Esophagus (tissue), 2 donors: Measurements from ENCODE around the gene GLT1D1. TPM values are rescaled to one million over a fixed set of nuclear protein-coding genes. Genes with fewer than 3 reads are reported as not detected.

ENCODE experiments used
- H3K27ac ChIP-seq, 2 donors: one replicate each; pipeline ENCODE4 v1.5.1; 2013; ENCODE audit warnings: low read depth in 2 of 2, mild to moderate bottlenecking in 2 of 2, inconsistent platforms in 1 of 2, low read length in 1 of 2, moderate library complexity in 1 of 2
- H3K27me3 ChIP-seq, 2 donors: one replicate each; pipeline ENCODE4 v1.6.1; 2013; ENCODE audit warnings: low read length in 2 of 2, control low read depth in 1 of 2, mild to moderate bottlenecking in 1 of 2; ENCODE audit not compliant: insufficient read depth in 2 of 2, control insufficient read depth in 1 of 2
- H3K36me3 ChIP-seq, 2 donors: one replicate each; pipeline ENCODE4 v1.6.1; 2013; ENCODE audit warnings: low read length in 1 of 2; ENCODE audit not compliant: control insufficient read depth in 2 of 2, insufficient read depth in 2 of 2
- H3K4me1 ChIP-seq, 2 donors: one replicate each; pipeline ENCODE4 v1.6.1; 2013; ENCODE audit warnings: low read length in 1 of 2; ENCODE audit not compliant: control insufficient read depth in 2 of 2, insufficient read depth in 2 of 2
- H3K4me3 ChIP-seq, 2 donors: one replicate each; pipeline ENCODE4 v1.5.1; 2013; ENCODE audit warnings: low read length in 2 of 2, mild to moderate bottlenecking in 2 of 2, low read depth in 1 of 2, moderate library complexity in 1 of 2
- H3K9me3 ChIP-seq, 2 donors: one replicate each; pipeline ENCODE4 v1.6.1; 2013; ENCODE audit warnings: mild to moderate bottlenecking in 2 of 2, low read depth in 1 of 2, low read length in 1 of 2, moderate library complexity in 1 of 2; ENCODE audit not compliant: control insufficient read depth in 2 of 2, insufficient read depth in 1 of 2
- WGBS, 2 donors: extraction: QIAGEN DNeasy Blood & Tissue Kit; methylation state at CpG; one replicate each; pipeline ENCODE4 v1.1.7; 2013; 5-methylcytosine and 5-hydroxymethylcytosine counted together
- polyA plus RNA-seq, 2 donors: library from polyadenylated mRNA; stranded (reverse); fragments of 200-250 nt; gene quantifications; one replicate each; pipeline ENCODE4 v1.2.3, GENCODE V29; 2013
- donor health status: healthy with polysubstance abuse.
- donor health status: Bipolar disorder and iron deficiency.

The GLT1D1 gene
- polyA plus RNA-seq, 2 donors, result 0.06 to 0.19 TPM

- Histone ChIP-seq H3K27me3 (no peaks in the 10 kb centered on the region), H3K27ac (no peak overlapping the region), H3K9me3 (peaks cover 0 to 3% of the 10 kb centered on the region in 2 donors), H3K4me3 (no peak overlapping the region), H3K36me3 (no peaks in the 10 kb centered on the region), H3K4me1 (no peaks in the 10 kb centered on the region)
- 53 to 67% methylated on average over 8 of the region's 8 CpGs for WGBS, 2 donors
Measured at GRCh38 chr12:129002427-129002826, 149.1 kb downstream of the GLT1D1 start.

DNA sequence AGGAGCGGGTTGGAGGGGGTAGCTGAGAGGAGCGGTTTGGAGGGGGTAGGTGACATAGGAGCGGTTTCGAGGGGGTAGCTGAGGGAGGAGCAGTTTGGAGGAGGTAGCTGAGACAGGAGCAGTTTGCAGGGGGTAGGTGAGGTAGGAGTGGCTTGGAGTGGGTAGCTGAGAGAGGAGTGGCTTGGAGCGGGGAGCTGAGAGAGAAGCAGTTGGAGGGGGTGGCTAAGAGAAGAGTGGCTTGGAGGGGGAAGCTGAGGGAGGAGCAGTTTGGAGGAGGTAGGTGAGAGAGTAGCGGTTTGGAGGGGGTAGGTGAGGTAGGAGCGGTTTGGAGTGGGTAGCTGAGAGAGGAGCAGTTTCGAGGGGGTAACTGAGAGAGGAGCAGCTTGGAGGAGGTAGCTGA lies 152.1 kb downstream of the GLT1D1 start:
- Histone ChIP-seq H3K9me3 (peaks cover 0 to 3% of the 10 kb centered on the region in 2 donors), H3K4me3 (no peak overlapping the region), H3K36me3 (no peaks in the 10 kb centered on the region), H3K4me1 (no peaks in the 10 kb centered on the region), H3K27me3 (no peaks in the 10 kb centered on the region), H3K27ac (no peak overlapping the region)
- 86 to 87% methylated on average over 7 to 8 of the region's 8 CpGs for WGBS, 2 donors

DNA sequence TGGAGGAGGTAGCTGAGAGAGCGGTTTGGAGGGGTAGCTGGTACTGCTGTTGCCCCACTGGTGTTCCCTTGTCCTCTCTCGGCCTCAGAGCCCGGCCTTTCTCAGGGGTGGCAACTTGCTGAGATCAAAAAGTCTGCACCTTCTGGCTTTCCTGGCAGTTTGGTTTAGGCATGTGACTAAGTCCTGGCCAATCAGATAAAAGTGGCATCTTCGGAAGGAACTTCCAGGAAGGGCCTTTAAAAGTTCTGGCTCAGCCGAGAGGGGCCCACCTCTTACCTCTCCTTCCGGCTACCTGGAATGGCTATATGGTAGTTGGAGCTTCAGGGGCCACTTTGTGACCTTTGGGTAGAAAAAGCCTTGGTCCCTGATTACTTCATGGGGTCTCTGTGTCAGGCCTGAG lies 152.6 kb downstream of the GLT1D1 start:
- peaks cover 0 to 3% of the 10 kb centered on the region in 2 donors for H3K9me3 ChIP-seq
- WGBS, 2 donors, result 85 to 89% methylated on average over 6 of the region's 6 CpGs
- no peaks in the 10 kb centered on the region for H3K27me3 ChIP-seq
- H3K4me1 ChIP-seq, result no peaks in the 10 kb centered on the region
- no peak overlapping the region for H3K4me3 ChIP-seq
- H3K36me3 ChIP-seq, result no peaks in the 10 kb centered on the region
- no peak overlapping the region for H3K27ac ChIP-seq

GRCh38 chr12:129009833-129010622 lies 156.8 kb downstream of the GLT1D1 start:
- Histone ChIP-seq H3K4me3 (no peak overlapping the region), H3K4me1 (no peaks in the 10 kb centered on the region), H3K9me3 (peaks cover 0 to 3% of the 10 kb centered on the region in 2 donors), H3K36me3 (no peaks in the 10 kb centered on the region), H3K27me3 (no peaks in the 10 kb centered on the region), H3K27ac (no peak overlapping the region)
- WGBS, 2 donors, result 55 to 59% methylated on average over 5 of the region's 5 CpGs

DNA sequence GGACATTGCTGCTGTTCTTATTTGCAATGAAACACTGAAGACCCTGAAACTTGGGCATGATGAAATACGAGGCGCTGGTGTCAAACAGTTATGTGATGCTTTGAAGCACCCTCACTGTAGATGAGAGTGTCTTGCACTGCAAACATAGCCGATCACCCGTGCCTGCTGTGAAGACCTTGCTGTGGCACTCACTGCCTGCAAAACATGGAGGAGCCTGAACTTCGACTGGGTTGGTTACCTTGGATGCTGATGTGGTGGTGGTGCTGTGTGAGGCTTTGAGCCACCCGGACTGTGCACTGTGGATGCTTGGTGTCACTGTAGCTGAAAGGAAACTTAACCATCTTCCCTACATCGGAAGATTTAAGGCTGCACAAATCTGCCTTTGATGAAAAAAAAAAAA lies 162.9 kb downstream of the GLT1D1 start:
- no peak overlapping the region for H3K27ac ChIP-seq
- 49 to 71% methylated on average over 7 of the region's 7 CpGs for WGBS, 2 donors
- H3K4me3 ChIP-seq, result no peak overlapping the region
- no peaks in the 10 kb centered on the region for H3K36me3 ChIP-seq
- no peaks in the 10 kb centered on the region for H3K4me1 ChIP-seq
- peaks cover 0 to 9% of the 10 kb centered on the region in 2 donors for H3K9me3 ChIP-seq
- no peaks in the 10 kb centered on the region for H3K27me3 ChIP-seq

DNA sequence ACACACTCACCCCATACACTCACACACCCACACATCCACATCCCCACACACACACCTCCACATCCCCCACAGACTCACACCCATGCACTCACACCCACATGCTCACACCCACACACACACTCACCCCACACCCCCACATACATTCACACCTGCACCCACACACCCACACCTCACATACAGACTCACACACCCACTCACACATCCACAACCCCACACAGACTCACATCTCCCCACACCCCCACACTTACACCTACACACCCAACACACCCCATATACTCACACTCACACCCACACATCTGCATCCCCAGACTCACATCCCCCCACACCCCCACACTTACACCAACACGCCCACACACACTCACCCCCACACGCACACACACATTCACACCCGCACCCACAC lies 171.8 kb downstream of the GLT1D1 start:
- H3K9me3 ChIP-seq, result peaks cover 3 to 12% of the 10 kb centered on the region in 2 donors
- H3K27me3 ChIP-seq, result no peaks in the 10 kb centered on the region
- no peaks in the 10 kb centered on the region for H3K36me3 ChIP-seq
- H3K4me3 ChIP-seq, result no peak overlapping the region
- H3K27ac ChIP-seq, result no peak overlapping the region
- no peaks in the 10 kb centered on the region for H3K4me1 ChIP-seq
- 84 to 92% methylated on average over 3 of the region's 3 CpGs for WGBS, 2 donors

GRCh38 chr12:129028844-129029243 lies 175.6 kb downstream of the GLT1D1 start:
- H3K4me1 ChIP-seq, result no peaks in the 10 kb centered on the region
- 49 to 51% methylated on average over 16 of the region's 16 CpGs for WGBS, 2 donors
- H3K27ac ChIP-seq, result no peak overlapping the region
- peaks cover 0 to 5% of the 10 kb centered on the region in 2 donors for H3K9me3 ChIP-seq
- H3K27me3 ChIP-seq, result no peaks in the 10 kb centered on the region
- no peak overlapping the region for H3K4me3 ChIP-seq
- no peaks in the 10 kb centered on the region for H3K36me3 ChIP-seq

Other genes with a start within 250 kb of the GLT1D1 start
- 1 to 10 TPM; 7.3 to 9.4 TPM for gene SLC15A4, start 29.5 kb upstream of the GLT1D1 start, polyA plus RNA-seq